Activated T-cell treated with anti-CD3 and anti-CD28 coated beads, Interleukin-2, amount 50 U/mL, for 4 hours (primary cell): ENCODE measurements around the gene SBSN. TPM values are rescaled to one million over a fixed set of nuclear protein-coding genes. Genes with fewer than 3 reads are reported as not detected.

Experiments
- ATAC-seq, 2 donors: fragments of 200-7000 bp; cut with Tn5 transposase; one replicate each; pipeline ENCODE4 v1.10.0; 2021
- DNase-seq: peaks from one replicate; pipeline ENCODE4 v3.0.0-alpha.2; 2020
- H3K27me3 Mint-ChIP-seq: one replicate; pipeline ENCODE4 v1.8.0; 2021; ENCODE audit warnings: low read depth, mixed read lengths
- H3K36me3 Mint-ChIP-seq: one replicate; pipeline ENCODE4 v1.8.0; 2022; ENCODE audit warnings: mixed read lengths; ENCODE audit not compliant: insufficient read depth
- H3K4me1 Mint-ChIP-seq: one replicate; pipeline ENCODE4 v1.8.0; 2021; ENCODE audit warnings: low read depth, mixed read lengths
- H3K4me3 Mint-ChIP-seq: one replicate; pipeline ENCODE4 v1.8.0; 2021; ENCODE audit warnings: mild to moderate bottlenecking, moderate library complexity, mixed read lengths
- H3K9me3 Mint-ChIP-seq: one replicate; pipeline ENCODE4 v1.8.0; 2021; ENCODE audit warnings: mixed read lengths
- total RNA-seq, 3 donors: library from RNA; stranded (reverse); gene quantifications; one replicate each; pipeline ENCODE4 v1.2.1, GENCODE V29; 2021

SBSN gene
- total RNA-seq, 3 donors from 2014 or later, result not detected

- H3K36me3 Mint-ChIP-seq, result no peaks in the 10 kb centered on the region
- H3K4me1 Mint-ChIP-seq, result peaks cover 14% of the 10 kb centered on the region
- no peak overlapping the region for H3K4me3 Mint-ChIP-seq
- DNase-seq, result no peak
- peaks cover 28% of the 10 kb centered on the region for H3K27me3 Mint-ChIP-seq
- H3K9me3 Mint-ChIP-seq, result no peaks in the 10 kb centered on the region
- ATAC-seq, result no peak
These were observed 16.8 kb downstream of the SBSN start for GRCh38 chr19:35511337-35511736.

- H3K9me3 Mint-ChIP-seq, result no peaks in the 10 kb centered on the region
- no peaks in the 10 kb centered on the region for H3K36me3 Mint-ChIP-seq
- DNase-seq (no peak), ATAC-seq (no peak)
- peaks cover 32% of the 10 kb centered on the region for H3K27me3 Mint-ChIP-seq
- H3K4me1 Mint-ChIP-seq, result peaks cover 14% of the 10 kb centered on the region
- peak overlapping the region; percentile 75 for H3K4me3 Mint-ChIP-seq
These were observed 17.5 kb downstream of the SBSN start for GRCh38 chr19:35510626-35510964.

GRCh38 chr19:35509861-35510625, 18.1 kb downstream of the SBSN start:
- no peaks in the 10 kb centered on the region for H3K36me3 Mint-ChIP-seq
- peaks cover 14% of the 10 kb centered on the region for H3K4me1 Mint-ChIP-seq
- peaks cover 37% of the 10 kb centered on the region for H3K27me3 Mint-ChIP-seq
- H3K4me3 Mint-ChIP-seq, result peak overlapping the region; percentile 75
- peak; percentile 73 for DNase-seq
- H3K9me3 Mint-ChIP-seq, result no peaks in the 10 kb centered on the region
- ATAC-seq, result peak; percentile 79 to 87

DNA sequence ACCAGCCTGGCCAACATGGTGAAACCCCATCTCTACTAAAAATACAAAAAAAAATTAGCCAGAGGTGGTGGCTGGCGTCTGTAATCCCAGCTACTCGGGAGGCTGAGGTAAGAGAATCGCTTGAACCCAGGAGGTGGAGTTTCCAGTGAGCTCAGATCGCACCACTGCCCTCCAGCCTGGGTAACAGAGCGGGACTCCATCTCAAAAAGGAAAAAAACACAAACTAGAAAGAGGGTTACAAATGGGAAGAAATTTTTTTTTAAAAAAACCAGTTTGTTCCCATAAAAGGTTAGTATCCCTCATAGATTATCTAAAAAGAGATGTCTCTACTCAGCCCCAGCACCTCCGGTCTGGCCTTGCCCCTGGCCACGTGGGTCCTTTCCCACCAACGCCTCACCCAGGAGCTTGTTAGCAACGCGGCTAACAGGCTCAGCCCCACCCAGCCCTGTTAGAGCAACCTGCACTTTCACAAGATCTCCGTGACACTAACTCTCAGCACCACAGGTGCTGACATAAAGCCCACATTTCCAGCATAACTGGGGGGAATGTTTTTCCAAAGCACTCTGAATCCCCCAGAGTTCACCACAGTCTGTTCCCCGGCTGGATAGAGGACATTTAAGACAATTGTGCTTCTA, 19.0 kb downstream of the SBSN start:
- Mint-ChIP-seq H3K27me3 (peaks cover 37% of the 10 kb centered on the region), H3K36me3 (no peaks in the 10 kb centered on the region), H3K9me3 (no peaks in the 10 kb centered on the region), H3K4me1 (peaks cover 14% of the 10 kb centered on the region), H3K4me3 (no peak overlapping the region)
- ATAC-seq (peak; percentile 50 to 53), DNase-seq (peak; percentile 24)

DNA sequence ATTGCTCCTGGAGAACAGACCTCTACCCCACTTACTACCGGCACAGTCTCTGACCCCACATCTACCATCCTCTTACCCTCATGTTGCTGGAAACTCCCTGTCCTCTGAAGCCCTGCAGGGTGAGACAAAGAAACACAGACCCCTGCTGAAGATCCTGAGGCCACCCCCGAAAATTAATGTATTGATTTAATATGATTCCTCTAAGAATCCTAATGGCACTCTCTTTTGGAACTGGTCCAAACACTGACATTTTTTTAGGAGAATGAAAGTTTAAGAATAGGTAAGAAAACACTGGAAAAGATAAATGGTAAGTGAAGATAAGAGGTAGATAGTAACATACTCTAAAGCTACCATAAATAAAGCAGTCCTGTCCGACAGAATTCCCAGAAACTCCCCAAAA, 20.0 kb downstream of the SBSN start:
- peaks cover 38% of the 10 kb centered on the region for H3K27me3 Mint-ChIP-seq
- DNase-seq (no peak), ATAC-seq (no peak)
- H3K4me3 Mint-ChIP-seq, result no peak overlapping the region
- H3K4me1 Mint-ChIP-seq, result peaks cover 14% of the 10 kb centered on the region
- H3K36me3 Mint-ChIP-seq, result no peaks in the 10 kb centered on the region
- no peaks in the 10 kb centered on the region for H3K9me3 Mint-ChIP-seq

- H3K9me3 Mint-ChIP-seq, result no peaks in the 10 kb centered on the region
- H3K4me1 Mint-ChIP-seq, result peaks cover 14% of the 10 kb centered on the region
- ATAC-seq (no peak), DNase-seq (no peak)
- H3K36me3 Mint-ChIP-seq, result no peaks in the 10 kb centered on the region
- peaks cover 39% of the 10 kb centered on the region for H3K27me3 Mint-ChIP-seq
- H3K4me3 Mint-ChIP-seq, result no peak overlapping the region
These were observed 20.6 kb downstream of the SBSN start for GRCh38 chr19:35507561-35507960.

DNA sequence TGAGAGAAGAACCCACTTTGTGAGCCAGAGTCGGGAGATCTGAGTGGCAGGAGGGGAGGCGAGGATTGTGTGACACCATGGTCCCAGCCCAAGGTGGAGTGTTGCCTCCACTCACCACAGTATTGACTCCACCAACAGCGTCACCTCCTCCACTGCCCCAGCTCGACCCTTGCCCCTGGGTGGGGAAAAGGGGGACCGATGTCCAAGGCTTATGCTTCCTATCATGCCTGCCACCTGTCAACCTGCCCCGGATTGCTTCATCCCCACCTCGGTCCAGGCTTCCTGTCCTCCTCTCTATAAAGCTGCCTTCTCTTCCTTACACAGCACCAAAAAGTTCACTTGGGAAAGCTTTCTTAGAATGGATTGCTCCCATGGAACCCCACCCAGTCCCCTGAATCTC, 22.1 kb downstream of the SBSN start:
- H3K27me3 Mint-ChIP-seq, result peaks cover 36% of the 10 kb centered on the region
- no peak overlapping the region for H3K4me3 Mint-ChIP-seq
- ATAC-seq, result no peak
- peaks cover 14% of the 10 kb centered on the region for H3K4me1 Mint-ChIP-seq
- no peaks in the 10 kb centered on the region for H3K9me3 Mint-ChIP-seq
- DNase-seq, result no peak
- no peaks in the 10 kb centered on the region for H3K36me3 Mint-ChIP-seq

DNA sequence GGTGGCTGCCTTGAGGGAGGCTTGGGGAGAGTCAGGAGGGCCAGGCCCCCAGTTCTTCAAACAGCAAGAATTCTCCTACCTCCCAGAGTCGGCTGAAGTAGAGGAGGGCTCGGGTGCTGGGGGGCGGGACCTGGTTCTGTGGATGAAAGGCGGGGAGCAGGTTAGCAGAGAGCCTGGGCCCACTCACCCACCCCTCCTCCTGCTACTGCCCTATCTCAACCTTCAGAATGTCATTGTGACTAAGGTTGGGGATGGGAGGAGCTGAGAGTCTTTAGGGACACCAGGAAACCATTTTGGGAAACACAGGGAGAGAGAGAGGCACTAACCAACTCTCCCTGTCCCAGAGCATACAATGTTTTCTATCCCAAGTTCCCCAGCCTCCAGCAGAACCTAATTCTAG, 25.4 kb downstream of the SBSN start:
- ATAC-seq (no peak), DNase-seq (no peak)
- Mint-ChIP-seq H3K4me3 (no peak overlapping the region), H3K36me3 (no peaks in the 10 kb centered on the region), H3K27me3 (peaks cover 22% of the 10 kb centered on the region), H3K4me1 (no peaks in the 10 kb centered on the region), H3K9me3 (no peaks in the 10 kb centered on the region)

- Mint-ChIP-seq H3K27me3 (peaks cover 22% of the 10 kb centered on the region), H3K4me3 (no peak overlapping the region), H3K9me3 (no peaks in the 10 kb centered on the region), H3K4me1 (no peaks in the 10 kb centered on the region), H3K36me3 (no peaks in the 10 kb centered on the region)
- DNase-seq, result no peak
- no peak for ATAC-seq
These were observed 26.4 kb downstream of the SBSN start for GRCh38 chr19:35501684-35502083.

GRCh38 chr19:35500611-35501010, 27.5 kb downstream of the SBSN start:
- H3K4me3 Mint-ChIP-seq, result no peak overlapping the region
- DNase-seq (no peak), ATAC-seq (no peak)
- peaks cover under 1% of the 10 kb centered on the region for H3K4me1 Mint-ChIP-seq
- no peaks in the 10 kb centered on the region for H3K9me3 Mint-ChIP-seq
- peaks cover 17% of the 10 kb centered on the region for H3K27me3 Mint-ChIP-seq
- H3K36me3 Mint-ChIP-seq, result no peaks in the 10 kb centered on the region

DNA sequence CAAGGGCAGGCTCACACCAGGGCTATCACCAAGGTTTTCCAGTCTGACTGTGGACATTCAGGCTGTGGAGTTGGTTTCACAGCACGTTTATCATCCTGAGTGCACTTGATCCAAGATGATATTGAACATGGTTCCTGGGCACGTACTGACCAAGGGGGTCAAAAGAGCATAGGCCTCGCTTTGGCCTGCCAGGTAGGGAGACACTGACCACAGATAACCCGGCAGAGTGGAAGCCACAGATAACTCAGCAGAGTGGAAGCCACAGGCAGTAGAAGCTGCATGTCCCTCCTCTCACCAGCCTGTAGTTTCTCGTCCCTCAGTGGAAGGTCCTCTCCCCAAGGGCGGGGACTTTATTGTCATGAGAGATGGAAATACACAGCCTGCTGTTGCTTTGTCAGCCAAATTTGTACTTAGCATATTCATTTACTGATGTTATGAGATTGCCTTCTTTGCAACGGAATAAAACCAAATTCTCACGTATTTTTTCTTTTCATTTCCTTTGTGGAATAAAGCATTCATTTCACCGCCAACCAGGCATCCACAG, 29.1 kb downstream of the SBSN start:
- peaks cover 3% of the 10 kb centered on the region for H3K4me1 Mint-ChIP-seq
- peaks cover 11% of the 10 kb centered on the region for H3K27me3 Mint-ChIP-seq
- no peak overlapping the region for H3K4me3 Mint-ChIP-seq
- H3K36me3 Mint-ChIP-seq, result no peaks in the 10 kb centered on the region
- ATAC-seq (no peak), DNase-seq (no peak)
- no peaks in the 10 kb centered on the region for H3K9me3 Mint-ChIP-seq

DNA sequence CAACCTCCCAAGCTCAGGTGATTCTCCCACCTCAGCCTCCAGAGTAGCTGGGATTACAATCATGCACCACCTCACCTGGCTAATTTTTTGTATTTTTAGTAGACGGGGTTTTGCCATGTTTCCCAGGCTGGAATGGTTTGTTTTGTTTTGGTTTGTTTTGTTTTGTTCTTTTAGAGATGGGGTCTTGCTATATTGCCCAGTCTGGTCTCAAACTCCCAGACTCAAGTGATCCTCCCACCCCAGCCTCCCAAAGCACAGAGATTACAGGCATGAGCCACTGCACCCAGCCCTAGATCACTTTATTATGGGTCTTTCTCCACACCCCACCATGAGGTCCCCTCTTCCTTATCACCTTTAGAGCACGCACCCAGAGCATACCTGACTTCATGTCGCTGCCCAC, 29.9 kb downstream of the SBSN start:
- no peaks in the 10 kb centered on the region for H3K9me3 Mint-ChIP-seq
- H3K27me3 Mint-ChIP-seq, result peaks cover 8% of the 10 kb centered on the region
- no peak for DNase-seq
- H3K36me3 Mint-ChIP-seq, result no peaks in the 10 kb centered on the region
- H3K4me1 Mint-ChIP-seq, result peaks cover 3% of the 10 kb centered on the region
- no peak for ATAC-seq
- H3K4me3 Mint-ChIP-seq, result no peak overlapping the region

GRCh38 chr19:35497406-35497805, 30.7 kb downstream of the SBSN start:
- Mint-ChIP-seq H3K4me1 (peaks cover 3% of the 10 kb centered on the region), H3K36me3 (no peaks in the 10 kb centered on the region), H3K9me3 (no peaks in the 10 kb centered on the region), H3K27me3 (peaks cover 5% of the 10 kb centered on the region), H3K4me3 (no peak overlapping the region)
- DNase-seq (no peak), ATAC-seq (no peak)

DNA sequence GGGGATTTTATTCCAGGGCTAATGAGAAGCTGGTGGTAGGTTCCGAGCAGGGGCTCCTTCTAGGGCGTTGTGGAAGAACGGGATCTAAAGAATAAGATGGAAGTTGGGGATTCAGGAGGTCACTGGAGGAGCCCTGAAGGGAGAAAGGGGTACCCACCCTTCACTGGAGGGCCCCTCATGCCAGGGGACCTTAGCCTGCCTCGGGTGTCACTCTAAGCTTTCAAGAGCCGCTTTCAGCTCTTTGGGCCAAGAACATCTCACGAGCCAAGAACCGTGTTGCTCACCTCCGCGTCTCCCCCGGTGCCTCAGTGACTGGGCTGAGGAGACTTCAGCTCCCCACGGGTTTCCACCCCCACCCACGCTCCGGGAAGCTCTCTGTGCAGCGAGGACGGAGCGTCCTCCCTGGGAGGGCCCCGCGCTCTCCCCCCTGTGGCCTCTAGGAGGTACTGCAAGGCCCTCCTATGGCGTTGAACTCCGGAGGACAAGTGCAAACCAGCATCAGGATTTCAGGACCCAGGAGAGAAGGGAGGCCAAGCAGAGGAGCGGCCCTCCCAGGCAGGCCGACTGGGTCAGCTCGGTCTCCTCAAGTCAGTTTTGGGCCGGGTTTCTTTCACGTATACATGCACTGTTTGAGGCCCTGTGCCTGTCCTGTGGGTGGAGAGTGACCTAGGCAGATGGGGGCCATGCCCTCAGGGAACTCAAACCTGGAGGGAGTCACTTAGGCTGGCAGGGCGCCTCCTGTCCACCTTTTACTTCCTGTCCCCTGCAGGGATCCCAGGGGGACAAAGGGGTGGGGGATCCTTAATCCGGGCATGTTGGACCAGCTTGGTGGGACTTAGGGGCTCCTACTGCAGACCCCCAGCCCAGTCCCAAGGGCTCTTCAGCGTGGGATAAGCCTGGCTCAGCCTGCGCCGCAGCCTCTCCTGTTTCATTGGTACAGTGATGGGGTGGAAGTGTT, 32.7 kb downstream of the SBSN start:
- DNase-seq (peak; percentile 85), ATAC-seq (peak; percentile 92 to 96)
- Mint-ChIP-seq H3K4me3 (no peak overlapping the region), H3K4me1 (peaks cover 3% of the 10 kb centered on the region), H3K27me3 (peaks cover 3% of the 10 kb centered on the region), H3K9me3 (no peaks in the 10 kb centered on the region), H3K36me3 (no peaks in the 10 kb centered on the region)
